Small intestine (tissue), 7 donors: ENCODE measurements around the gene CLIC5. TPM values are rescaled to one million over a fixed set of nuclear protein-coding genes. Genes with fewer than 3 reads are reported as not detected.
A peak's percentile ranks its signal among the peaks of the same experiment; 100 is the strongest.
"Not testable (repeated sequence)": the region's sequence is repeated elsewhere in the genome, so short reads cannot be mapped to it uniquely, and the experiment has no call there.

Experiments used
- DNase-seq, 2 donors: peaks; one replicate each; pipeline versions ENCODE4 v3.0.0 to v3.0.0-alpha.2; 2013
- FAIRE-seq: peaks from 2 replicates; lab custom pipeline; 2012; peaks lifted over from hg19 to GRCh38; lab: Jason Lieb, UNC
- H3K27ac ChIP-seq, 3 donors: one replicate each; pipeline ENCODE4 v1.5.1; 2013; ENCODE audit warnings: low read length in 2 of 3, mild to moderate bottlenecking in 2 of 3, control low read depth in 1 of 3, inconsistent platforms in 1 of 3, low read depth in 1 of 3, moderate library complexity in 1 of 3
- H3K27me3 ChIP-seq, 3 donors: one replicate each; pipeline ENCODE4 v1.6.1; 2013; ENCODE audit warnings: low read length in 3 of 3, inconsistent platforms in 1 of 3; ENCODE audit not compliant: control insufficient read depth in 3 of 3, insufficient read depth in 3 of 3
- H3K36me3 ChIP-seq, 3 donors: one replicate each; pipeline ENCODE4 v1.6.1; 2013; ENCODE audit warnings: low read length in 3 of 3, inconsistent platforms in 1 of 3, low read depth in 1 of 3, mild to moderate bottlenecking in 1 of 3, moderate library complexity in 1 of 3; ENCODE audit not compliant: control insufficient read depth in 3 of 3, insufficient read depth in 2 of 3
- H3K4me1 ChIP-seq, 3 donors: one replicate each; pipeline ENCODE4 v1.6.1; 2013; ENCODE audit warnings: low read length in 2 of 3, inconsistent platforms in 1 of 3, low read depth in 1 of 3, mild to moderate bottlenecking in 1 of 3, moderate library complexity in 1 of 3; ENCODE audit not compliant: control insufficient read depth in 3 of 3, insufficient read depth in 2 of 3
- H3K4me3 ChIP-seq, 3 donors: one replicate each; pipeline ENCODE4 v1.5.1; 2013; ENCODE audit warnings: low read length in 3 of 3, control low read depth in 1 of 3, inconsistent platforms in 1 of 3, low read depth in 1 of 3, mild to moderate bottlenecking in 1 of 3, moderate library complexity in 1 of 3
- H3K9me3 ChIP-seq, 2 donors: one replicate each; pipeline ENCODE4 v1.6.1; 2013; ENCODE audit warnings: low read depth in 1 of 2, low read length in 1 of 2; ENCODE audit not compliant: control insufficient read depth in 2 of 2, insufficient read depth in 1 of 2
- WGBS, 3 donors: extraction: QIAGEN DNeasy Blood & Tissue Kit; methylation state at CpG; one replicate each; pipeline ENCODE4 v1.1.7; 2013; 5-methylcytosine and 5-hydroxymethylcytosine counted together
- polyA plus RNA-seq, 4 donors: library from polyadenylated mRNA; stranded (reverse) in 3 of 4; unstranded in 1 of 4; fragments of 200-250 nt in 3 of 4; fragments of 120-200 nt in 1 of 4; gene quantifications; one replicate each; pipeline versions ENCODE4 v1.2.1 to v1.2.3, GENCODE V29; 2013
- donor health status: healthy with polysubstance abuse.
- donor health status: control.
- donor health status: control.
- donor health status: Bipolar disorder and iron deficiency.
- donor health status: healthy.

CLIC5 gene
- polyA plus RNA-seq, 4 donors = 9.3 to 65.7 (median 21.8) TPM

DNA sequence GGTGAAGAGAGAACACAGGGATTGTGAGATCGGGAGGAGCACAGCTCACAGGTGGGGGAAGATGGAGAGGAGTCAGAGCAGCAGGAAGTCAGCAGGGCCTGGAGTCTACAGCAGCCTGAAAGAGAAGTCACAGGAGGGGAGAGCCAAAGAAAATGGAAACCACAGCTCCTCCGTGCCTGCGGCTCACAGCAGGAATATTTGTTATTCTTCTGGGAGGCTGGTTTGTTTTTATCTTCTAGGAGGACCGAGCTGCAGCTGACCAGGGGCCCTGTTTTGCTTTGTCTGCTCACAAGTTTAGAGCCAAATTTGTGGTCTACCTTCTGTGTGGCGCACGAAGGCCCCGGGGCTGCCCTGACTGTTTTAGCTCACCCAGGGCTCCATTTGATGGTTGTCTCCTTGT, 81.8 kb downstream of the CLIC5 start:
- DNase-seq = no peak
- Histone ChIP-seq H3K27me3 (no peaks in the 10 kb centered on the region), H3K4me3 (no peak overlapping the region), H3K36me3 (peaks cover 0 to 56% (median 2%) of the 10 kb centered on the region in 3 donors), H3K9me3 (no peaks in the 10 kb centered on the region), H3K27ac (no peak overlapping the region), H3K4me1 (peaks cover 0 to 7% (median 0%) of the 10 kb centered on the region in 3 donors)
- no peak for FAIRE-seq
- WGBS, 3 donors = 79 to 88% (median 87%) methylated on average over 7 of the region's 7 CpGs

DNA sequence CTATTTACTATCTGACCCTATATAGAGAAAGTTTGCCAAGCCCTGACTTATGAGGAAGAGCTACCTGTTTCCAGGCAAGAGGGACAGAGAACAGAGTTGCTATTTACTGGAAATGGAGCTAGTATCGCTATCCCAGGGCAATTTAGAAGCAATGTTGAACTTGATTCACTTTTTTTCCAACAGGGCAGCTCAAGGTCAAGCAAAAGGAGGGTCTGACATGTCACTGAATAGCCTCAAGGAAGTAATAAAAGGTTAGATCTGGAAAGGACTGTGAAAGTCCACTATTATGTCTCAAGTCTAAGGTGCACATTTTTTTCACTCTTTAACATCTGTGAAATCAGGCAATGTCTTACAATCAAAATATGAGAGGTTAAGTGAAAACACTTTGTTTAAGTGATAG, 84.4 kb downstream of the CLIC5 start:
- Histone ChIP-seq H3K4me3 (no peak overlapping the region), H3K27me3 (no peaks in the 10 kb centered on the region), H3K9me3 (no peaks in the 10 kb centered on the region), H3K4me1 (peaks cover 0 to 7% (median 0%) of the 10 kb centered on the region in 3 donors), H3K36me3 (peaks cover 0 to 49% (median 6%) of the 10 kb centered on the region in 3 donors), H3K27ac (peak overlapping the region in 1 of 3 donors; percentile 36)
- FAIRE-seq (no peak), DNase-seq (peak; percentile 35 to 63)
- WGBS, 3 donors = 74 to 81% (median 77%) methylated on average over 1 of the region's 1 CpG

DNA sequence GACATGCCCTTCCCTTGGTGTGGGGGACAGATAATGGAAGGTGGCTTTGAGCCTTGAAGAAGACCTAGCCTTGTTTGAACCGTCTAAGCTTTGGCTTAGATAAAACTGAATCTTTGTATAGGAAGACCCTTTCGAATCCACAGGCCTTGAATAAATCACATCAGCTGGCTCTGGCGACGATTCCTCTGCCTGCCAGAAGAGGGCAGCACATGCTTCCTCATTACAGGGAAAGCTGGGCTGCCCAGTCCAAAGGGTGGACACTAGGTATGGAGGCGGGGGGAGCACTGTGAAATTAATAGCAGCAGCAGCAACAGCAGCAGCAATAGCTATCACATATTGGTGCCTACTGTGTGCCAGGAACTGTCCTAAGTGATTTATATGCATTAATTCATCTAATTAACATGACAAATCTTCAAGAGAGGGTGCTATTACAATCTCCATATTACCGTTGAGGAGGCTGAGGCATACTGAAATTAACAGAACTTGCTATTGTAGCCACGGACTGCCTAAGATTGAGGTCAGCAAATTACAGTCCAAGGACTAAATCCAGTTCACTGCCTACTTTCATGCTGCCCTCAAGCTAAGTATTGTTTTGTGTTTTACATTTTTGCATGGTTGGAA, 85.1 kb downstream of the CLIC5 start:
- Histone ChIP-seq H3K9me3 (no peaks in the 10 kb centered on the region), H3K36me3 (peaks cover 0 to 49% (median 6%) of the 10 kb centered on the region in 3 donors), H3K27me3 (no peaks in the 10 kb centered on the region), H3K4me3 (no peak overlapping the region), H3K27ac (no peak overlapping the region), H3K4me1 (peaks cover 0 to 7% (median 0%) of the 10 kb centered on the region in 3 donors)
- FAIRE-seq = no peak
- DNase-seq = peak; percentile 67 to 81
- 4 to 18% (median 11%) methylated on average over 7 of the region's 7 CpGs for WGBS, 3 donors

- Histone ChIP-seq H3K4me3 (no peak overlapping the region), H3K27ac (no peak overlapping the region), H3K36me3 (peaks cover 0 to 44% (median 6%) of the 10 kb centered on the region in 3 donors), H3K4me1 (peaks cover 0 to 7% (median 0%) of the 10 kb centered on the region in 3 donors), H3K9me3 (no peaks in the 10 kb centered on the region), H3K27me3 (no peaks in the 10 kb centered on the region)
- FAIRE-seq = no peak
- no peak for DNase-seq
- WGBS, 3 donors = 66 to 75% (median 71%) methylated on average over 17 of the region's 17 CpGs
Measured at GRCh38 chr6:45929421-45930361, 86.0 kb downstream of the CLIC5 start.

GRCh38 chr6:45928721-45929305, 86.8 kb downstream of the CLIC5 start:
- Histone ChIP-seq H3K27ac (no peak overlapping the region), H3K4me3 (no peak overlapping the region), H3K9me3 (no peaks in the 10 kb centered on the region), H3K4me1 (peaks cover 0 to 7% (median 0%) of the 10 kb centered on the region in 3 donors), H3K36me3 (peaks cover 0 to 38% (median 6%) of the 10 kb centered on the region in 3 donors), H3K27me3 (no peaks in the 10 kb centered on the region)
- DNase-seq (no peak), FAIRE-seq (no peak)
- WGBS, 3 donors = 88 to 92% (median 90%) methylated on average over 11 of the region's 11 CpGs

DNA sequence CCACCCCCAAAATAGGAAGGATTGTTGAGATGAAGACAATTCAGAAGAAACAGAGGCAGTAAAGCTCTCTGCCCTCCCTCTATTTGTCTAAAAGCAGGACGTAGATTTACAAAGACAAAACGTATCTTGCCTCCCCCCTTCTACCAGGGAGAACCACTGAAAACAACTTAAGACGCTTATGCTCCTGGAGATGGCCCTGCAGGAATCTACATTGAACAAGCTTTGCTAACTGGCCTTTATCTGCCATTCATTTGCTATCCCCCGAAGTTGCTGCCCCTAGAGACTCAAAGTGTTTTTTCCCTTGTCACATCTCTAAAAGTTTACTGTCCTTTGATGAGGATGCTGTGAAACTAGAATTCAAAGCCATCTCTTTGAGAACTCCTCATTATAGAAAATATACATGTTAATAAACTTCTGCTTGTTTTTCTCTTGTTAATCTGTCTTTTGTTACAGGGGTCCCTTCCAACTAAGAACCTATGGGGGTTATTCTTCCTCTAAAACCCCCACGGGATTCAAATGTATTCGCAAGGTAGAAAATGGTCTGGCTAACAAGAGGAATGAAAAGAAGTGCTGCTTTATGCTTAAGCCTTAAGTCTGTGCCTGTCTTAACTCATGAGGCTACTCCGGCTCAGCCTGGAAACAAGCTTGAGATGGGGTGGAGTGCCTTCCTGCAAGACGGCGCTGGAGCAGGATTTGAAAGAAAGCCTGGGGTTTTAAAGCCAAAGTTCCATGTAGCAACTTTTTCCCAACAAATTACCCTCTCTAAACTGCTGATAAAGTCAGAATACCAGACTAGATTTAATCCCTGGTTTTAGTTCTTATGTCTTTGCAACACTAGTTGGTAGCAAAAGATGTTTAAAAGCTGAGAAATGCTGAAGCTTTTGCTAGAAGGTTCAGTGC, 88.0 kb downstream of the CLIC5 start:
- H3K4me1 ChIP-seq = peaks cover 0 to 7% (median 0%) of the 10 kb centered on the region in 3 donors
- no peak overlapping the region for H3K4me3 ChIP-seq
- FAIRE-seq (no peak), DNase-seq (no peak)
- H3K27me3 ChIP-seq = no peaks in the 10 kb centered on the region
- peaks cover 0 to 30% (median 4%) of the 10 kb centered on the region in 3 donors for H3K36me3 ChIP-seq
- no peak overlapping the region for H3K27ac ChIP-seq
- H3K9me3 ChIP-seq = no peaks in the 10 kb centered on the region
- WGBS, 3 donors = 81 to 82% (median 82%) methylated on average over 9 of the region's 9 CpGs

DNA sequence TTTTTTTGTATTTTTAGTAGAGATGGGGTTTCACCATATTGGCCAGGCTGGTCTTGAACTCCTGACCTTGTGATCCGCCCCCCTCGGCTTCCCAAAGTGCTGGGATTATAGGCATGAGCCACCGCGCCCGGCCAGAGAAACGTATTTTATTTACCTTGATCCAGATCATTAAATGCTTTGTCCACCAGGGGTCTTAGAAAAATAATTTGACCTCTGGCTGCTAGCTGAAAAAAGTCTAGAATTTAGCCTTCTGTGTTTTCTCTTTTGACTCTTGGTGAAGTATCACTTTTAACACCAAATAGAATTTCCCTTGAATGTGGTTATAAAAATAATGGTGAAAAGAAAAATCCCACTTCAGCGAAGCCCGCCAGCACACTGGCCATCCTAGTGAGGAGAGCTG, 89.2 kb downstream of the CLIC5 start:
- H3K4me3 ChIP-seq, DNase-seq, H3K4me1 ChIP-seq, H3K9me3 ChIP-seq, H3K27me3 ChIP-seq, H3K27ac ChIP-seq, FAIRE-seq: not testable (repeated sequence)
- whole genome bisulfite sequencing, 3 donors = 89 to 92% (median 89%) methylated on average over 8 of the region's 8 CpGs
- H3K36me3 ChIP-seq = peaks cover 0 to 23% (median 4%) of the 10 kb centered on the region in 3 donors
